ENCODE results near the gene LBX2. TPM values are rescaled to one million over a fixed set of nuclear protein-coding genes. Genes with fewer than 3 reads are reported as not detected.

Gene LBX2
- polyA plus RNA-seq, 1 of the 3 experiments (the other 2 are of a cell fraction) = 0.03 TPM

DNA sequence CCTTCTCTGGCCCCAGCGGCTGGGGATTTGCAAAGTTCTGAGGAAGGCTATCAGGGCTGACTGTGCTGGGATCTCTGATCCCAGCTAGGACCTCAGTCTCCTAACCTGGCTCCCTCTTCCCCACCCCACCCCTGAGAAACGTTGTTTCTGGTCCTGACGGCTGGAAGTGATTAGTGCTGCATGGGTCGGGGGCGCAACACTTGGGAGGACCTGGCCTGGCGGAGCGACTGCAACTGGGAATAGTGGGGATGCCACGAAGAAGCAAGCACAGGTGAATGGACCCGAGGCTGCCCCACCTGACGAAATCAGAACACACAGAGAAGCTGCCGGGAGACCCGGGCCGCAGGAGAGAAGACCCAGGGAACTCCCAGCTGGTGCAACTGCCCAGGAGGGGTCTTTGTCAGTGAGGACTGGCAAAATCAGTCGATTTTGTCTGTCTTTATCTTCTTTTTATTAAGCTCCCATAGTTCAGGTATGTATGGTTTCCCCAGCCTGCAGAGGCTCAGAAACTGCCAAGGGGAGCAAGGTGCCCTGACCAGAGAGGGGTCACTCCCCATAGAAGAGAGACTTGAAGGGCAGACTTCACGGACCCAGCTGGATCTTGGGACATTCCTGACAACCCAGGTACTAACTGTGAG lies 656 bp upstream of the LBX2 start:
- H3K4me1 ChIP-seq (ENCODE audit: control insufficient read depth in 1 of 2, insufficient read depth in 2 of 2, low read depth in 1 of 2, low read length in 1 of 2) = peaks cover 0 to 22% of the 10 kb centered on the region in 2 experiments; a peak in 1 of 4 replicates
- no peak overlapping the region for H2AFZ ChIP-seq (ENCODE audit: low read depth)
- H3K4me3 ChIP-seq (ENCODE audit: low read depth in 2 of 2, low read length in 1 of 2) = no peak overlapping the region
- no peak overlapping the region for H3K9ac ChIP-seq
- no peaks in the 10 kb centered on the region for H4K20me1 ChIP-seq (ENCODE audit: insufficient read depth)
- TF ChIP-seq RCOR1 (IDR thresholded peaks at IDR 0.05; ENCODE audit: low read length) = no peak
- no peak for TF ChIP-seq YY1 (IDR thresholded peaks at IDR 0.05; ENCODE audit: low read depth)
- no peak for TF ChIP-seq TCF12 (IDR thresholded peaks at IDR 0.05)
- TF ChIP-seq GABPA (IDR thresholded peaks at IDR 0.05; ENCODE audit: low read depth) = no peak
- no peak for TF ChIP-seq SIN3A (IDR thresholded peaks at IDR 0.05; ENCODE audit: borderline replicate concordance, low read depth, low read length)
- TF ChIP-seq NRF1 (IDR thresholded peaks at IDR 0.05; ENCODE audit: low read depth, low read length) = no peak
- no peaks in the 10 kb centered on the region for H3K9me2 ChIP-seq
- H3K27ac ChIP-seq (ENCODE audit: low read depth in 2 of 2, low read length in 1 of 2) = no peak overlapping the region; a peak in 1 of 4 replicates
- H3K4me2 ChIP-seq = no peak overlapping the region
- 84% methylated on average over 15 of the region's 15 CpGs for WGBS (ENCODE audit: low lambda C conversion rate)
- no peaks in the 10 kb centered on the region for H3K9me3 ChIP-seq
- H3K79me2 ChIP-seq (ENCODE audit: insufficient read depth) = no peaks in the 10 kb centered on the region
- ChIA-PET POLR2A (interaction anchor here (1.0 to 3.1 kb wide), 6 partner anchors 8 to 29 kb away, joined by 3 to 19 read pairs (median 8); partner anchors contain the start of genes AUP1, CCDC142, HTRA2 and MRPL53), CTCF (interaction anchor here (0.8 to 3.7 kb wide), 7 partner anchors 13 to 87 kb away, joined by 3 to 21 read pairs (median 3); partner anchors contain the start of genes AUP1, CCDC142, HTRA2 and TTC31)
- no peaks in the 10 kb centered on the region for H3K27me3 ChIP-seq (ENCODE audit: insufficient read depth)
- DNase-seq = peak; percentile 47
- peaks cover 7 to 8% of the 10 kb centered on the region in 2 experiments for H3K36me3 ChIP-seq (replicated peaks in 1 of 2; ENCODE audit: control insufficient read depth in 1 of 2, insufficient read depth in 2 of 2, low read length in 1 of 2)
- peaks cover 3% of the 10 kb centered on the region for H3F3A ChIP-seq (replicated peaks; ENCODE audit: insufficient read depth)

DNA sequence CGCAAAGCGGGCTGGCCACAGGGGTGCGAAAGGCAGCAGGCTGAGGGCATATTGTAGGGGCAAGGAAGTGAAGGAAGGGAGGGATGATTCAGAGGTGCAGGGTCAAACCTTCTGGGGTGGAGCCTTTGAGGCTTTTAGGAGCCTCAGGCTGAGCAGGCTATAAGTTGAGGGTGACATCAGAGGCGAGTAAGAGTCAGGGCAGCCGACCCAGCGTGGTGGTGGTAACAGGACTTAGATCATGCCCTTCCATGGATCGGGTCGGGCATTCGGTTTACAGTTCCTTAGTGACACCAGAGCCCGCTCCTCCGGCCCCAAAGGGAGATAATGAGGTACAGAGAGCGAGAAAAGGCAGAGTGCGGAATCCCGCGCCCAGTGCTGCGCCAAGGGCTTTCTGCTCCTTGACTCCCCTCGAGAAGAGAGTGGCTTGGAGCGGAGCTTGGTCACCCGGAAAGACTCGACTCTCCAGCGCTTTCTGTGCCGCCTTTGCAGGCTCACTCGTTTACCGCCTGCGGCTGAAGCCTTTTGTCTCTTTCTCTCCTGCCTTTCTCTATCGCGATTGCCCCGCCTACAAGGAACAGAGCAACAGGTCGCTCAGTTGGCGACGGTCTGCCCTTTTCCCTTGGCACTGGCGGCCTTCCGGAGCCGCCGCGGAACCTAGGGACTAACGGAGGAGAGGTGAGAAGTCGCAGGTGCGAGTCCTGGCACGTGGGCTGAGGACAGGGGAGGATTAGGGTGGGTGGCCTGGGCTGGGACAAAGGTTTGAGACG lies 720 bp downstream of the LBX2 start:
- TF ChIP-seq IRF3 (IDR thresholded peaks at IDR 0.05; ENCODE audit: low read depth, low read length) (no peak), YY1 (IDR thresholded peaks at IDR 0.05; ENCODE audit: low read depth) (no peak), EZH2phosphoT487 (IDR thresholded peaks at IDR 0.05; ENCODE audit: borderline replicate concordance, low read depth) (no peak), ZBTB33 (IDR thresholded peaks at IDR 0.05; ENCODE audit: borderline replicate concordance, low read depth) (no peak), FOXM1 (IDR thresholded peaks at IDR 0.05; ENCODE audit: low read depth) (no peak), RXRA (IDR thresholded peaks at IDR 0.05; ENCODE audit: borderline replicate concordance, low read depth) (no peak)
- Histone ChIP-seq H3K4me1 (ENCODE audit: control insufficient read depth in 1 of 2, insufficient read depth in 2 of 2, low read depth in 1 of 2, low read length in 1 of 2) (peaks cover 0 to 22% of the 10 kb centered on the region in 2 experiments; a peak in 1 of 4 replicates), H3K27me3 (ENCODE audit: insufficient read depth) (no peaks in the 10 kb centered on the region), H3K4me3 (ENCODE audit: low read depth in 2 of 2, low read length in 1 of 2) (peak overlapping the region in 1 of 2 experiments; percentile 24; a peak in 2 of 4 replicates), H4K20me1 (ENCODE audit: insufficient read depth) (no peaks in the 10 kb centered on the region), H3K4me2 (peak overlapping the region; percentile 26; the same call in 1 of the 2 replicates), H3K79me2 (ENCODE audit: insufficient read depth) (no peaks in the 10 kb centered on the region), H3K9ac (no peak overlapping the region), H2AFZ (ENCODE audit: low read depth) (peak overlapping the region; percentile 72), H3K27ac (ENCODE audit: low read depth in 2 of 2, low read length in 1 of 2) (no peak overlapping the region), H3K36me3 (replicated peaks in 1 of 2; ENCODE audit: control insufficient read depth in 1 of 2, insufficient read depth in 2 of 2, low read length in 1 of 2) (peaks cover 0 to 8% of the 10 kb centered on the region in 2 experiments), H3K9me3 (no peaks in the 10 kb centered on the region), H3F3A (replicated peaks; ENCODE audit: insufficient read depth) (peaks cover 3% of the 10 kb centered on the region), H3K9me2 (no peaks in the 10 kb centered on the region)
- 47% methylated on average over 41 of the region's 41 CpGs for WGBS (ENCODE audit: low lambda C conversion rate)
- ChIA-PET POLR2A (no interaction called here), CTCF (interaction anchor here (3.1 to 3.7 kb wide), 2 partner anchors 15 to 88 kb away, joined by 19 to 21 read pairs; partner anchors contain the start of genes CCDC142 and TTC31)
- DNase-seq = peak; percentile 49
